Lower leg skin (tissue), 4 donors: ENCODE results near the gene PPARG. TPM values are rescaled to one million over a fixed set of nuclear protein-coding genes. Genes with fewer than 3 reads are reported as not detected.

ENCODE experiments used
- DNase-seq, 2 donors: peaks; one replicate each; pipeline ENCODE4 v3.0.0-alpha.2; 2019; ENCODE audit warnings: low spot score in 2 of 2
- H3K4me3 ChIP-seq: fragments of 200-600 bp; sonication (generic); 2 replicates; pipeline ENCODE4 v1.5.1; 2017; ENCODE audit warnings: mild to moderate bottlenecking, low read depth; ENCODE audit not compliant: poor library complexity, severe bottlenecking
- POLR2A ChIP-seq, 2 donors: fragments of 450-650 bp; IDR thresholded peaks; one replicate each; pipeline ENCODE4 v1.6.1; 2016 to 2017; ENCODE audit warnings: antibody characterized with exemption in 2 of 2, mild to moderate bottlenecking in 1 of 2, moderate library complexity in 1 of 2
- WGBS, 2 donors: methylation state at CpG; one replicate each; pipeline ENCODE4 v1.1.5; 2018; 5-methylcytosine and 5-hydroxymethylcytosine counted together
- intact Hi-C: fragments of 100-400 bp; cut with DNase I; formaldehyde crosslinking; loops from one replicate; pipeline ENCODE4 v1.15.0; 2023; ENCODE audit warnings: low total_unique reads
- total RNA-seq, 4 donors: library from RNA; depleted of rRNA; stranded (reverse); fragments of >200 nt; gene quantifications; one replicate each; pipeline ENCODE4 v1.1.0, GENCODE V29; 2016
- TF ChIP-seq, protein P1 (sequence below), 3 donors: fragments of 450-650 bp; IDR thresholded peaks; one replicate each; pipeline ENCODE4 v1.5.1; 2016; ENCODE audit warnings: antibody characterized with exemption in 3 of 3, mild to moderate bottlenecking in 3 of 3, moderate library complexity in 2 of 3

Gene PPARG
- total RNA-seq, 4 donors from 2014 or later, result 8.4 to 14.1 (median 9.8) TPM

GRCh38 chr3:12430086-12430485 is 141.2 kb downstream of the PPARG start:
- no peak overlapping the region for H3K4me3 ChIP-seq
- no peak for TF ChIP-seq POLR2A (IDR thresholded peaks at IDR 0.05)
- TF ChIP-seq, protein P1, sequence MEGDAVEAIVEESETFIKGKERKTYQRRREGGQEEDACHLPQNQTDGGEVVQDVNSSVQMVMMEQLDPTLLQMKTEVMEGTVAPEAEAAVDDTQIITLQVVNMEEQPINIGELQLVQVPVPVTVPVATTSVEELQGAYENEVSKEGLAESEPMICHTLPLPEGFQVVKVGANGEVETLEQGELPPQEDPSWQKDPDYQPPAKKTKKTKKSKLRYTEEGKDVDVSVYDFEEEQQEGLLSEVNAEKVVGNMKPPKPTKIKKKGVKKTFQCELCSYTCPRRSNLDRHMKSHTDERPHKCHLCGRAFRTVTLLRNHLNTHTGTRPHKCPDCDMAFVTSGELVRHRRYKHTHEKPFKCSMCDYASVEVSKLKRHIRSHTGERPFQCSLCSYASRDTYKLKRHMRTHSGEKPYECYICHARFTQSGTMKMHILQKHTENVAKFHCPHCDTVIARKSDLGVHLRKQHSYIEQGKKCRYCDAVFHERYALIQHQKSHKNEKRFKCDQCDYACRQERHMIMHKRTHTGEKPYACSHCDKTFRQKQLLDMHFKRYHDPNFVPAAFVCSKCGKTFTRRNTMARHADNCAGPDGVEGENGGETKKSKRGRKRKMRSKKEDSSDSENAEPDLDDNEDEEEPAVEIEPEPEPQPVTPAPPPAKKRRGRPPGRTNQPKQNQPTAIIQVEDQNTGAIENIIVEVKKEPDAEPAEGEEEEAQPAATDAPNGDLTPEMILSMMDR (IDR thresholded peaks at IDR 0.05), result no peak
- WGBS, 2 donors, result 29 to 38% methylated on average over 5 of the region's 5 CpGs
- intact Hi-C loops, result no loop called here
- no peak for DNase-seq

- WGBS, 2 donors, result 84 to 94% methylated on average over 6 of the region's 6 CpGs
- intact Hi-C loops, result no loop called here
- TF ChIP-seq, protein P1 (IDR thresholded peaks at IDR 0.05), result no peak
- TF ChIP-seq POLR2A (IDR thresholded peaks at IDR 0.05), result no peak
- DNase-seq, result no peak
- no peak overlapping the region for H3K4me3 ChIP-seq
These were observed 145.0 kb downstream of the PPARG start for GRCh38 chr3:12433823-12434222.

DNA sequence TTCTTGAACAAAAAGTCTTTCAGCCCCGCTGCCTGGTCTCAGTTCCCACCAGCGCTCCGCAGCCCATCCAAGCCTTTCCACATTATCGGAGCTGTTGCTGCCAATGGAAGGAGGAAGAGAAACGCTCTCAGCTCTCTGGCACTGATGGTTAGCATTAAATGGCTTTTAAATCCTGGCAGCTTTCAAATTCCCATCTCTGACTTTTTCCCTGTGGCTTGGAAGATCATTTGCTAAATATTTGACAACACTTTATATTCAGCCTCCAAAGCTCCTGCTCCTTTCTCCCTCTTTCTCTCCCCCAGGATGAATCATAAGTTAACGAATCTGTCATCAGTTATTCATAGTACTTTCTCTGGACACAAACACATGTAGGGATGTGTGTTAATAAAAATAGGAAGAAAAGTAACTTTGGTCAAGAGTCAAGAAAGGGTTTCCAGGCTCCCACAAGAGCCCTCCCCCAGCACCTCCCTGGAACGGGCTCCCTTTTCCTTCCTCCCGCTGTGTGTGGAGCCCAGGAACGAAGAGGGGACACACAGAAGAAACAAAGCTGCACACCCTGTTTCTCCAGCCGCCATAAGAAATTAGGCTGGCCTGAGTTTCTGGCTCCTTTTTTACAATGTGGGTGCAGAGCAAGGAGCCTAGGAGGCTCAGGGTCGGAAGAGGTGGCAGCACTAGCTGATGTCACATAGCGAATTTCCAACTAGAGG is 147.8 kb downstream of the PPARG start:
- TF ChIP-seq, protein P1 (IDR thresholded peaks at IDR 0.05), result no peak
- TF ChIP-seq POLR2A (IDR thresholded peaks at IDR 0.05), result no peak

GRCh38 chr3:12437221-12437605 is 148.3 kb downstream of the PPARG start:
- DNase-seq, result peak in 1 of 2 donors; percentile 74
- intact Hi-C loops, result no loop called here
- H3K4me3 ChIP-seq, result no peak overlapping the region
- 89 to 98% methylated on average over 6 of the region's 6 CpGs for WGBS, 2 donors
- no peak for TF ChIP-seq POLR2A (IDR thresholded peaks at IDR 0.05)
- TF ChIP-seq, protein P1 (IDR thresholded peaks at IDR 0.05), result no peak

More for the DNA sequence above, 147.8 kb downstream of the PPARG start:
- DNase-seq, result peak in 1 of 2 donors; percentile 68
- 41 to 50% methylated on average over 12 of the region's 12 CpGs for WGBS, 2 donors
- intact Hi-C loops, result no loop called here
- no peak overlapping the region for H3K4me3 ChIP-seq

GRCh38 chr3:12437861-12438260 is 149.0 kb downstream of the PPARG start:
- DNase-seq, result peak in 1 of 2 donors; percentile 45
- 91 to 94% methylated on average over 13 of the region's 13 CpGs for WGBS, 2 donors
- TF ChIP-seq, protein P1 (IDR thresholded peaks at IDR 0.05), result no peak
- TF ChIP-seq POLR2A (IDR thresholded peaks at IDR 0.05), result no peak
- intact Hi-C loops, result no loop called here
- no peak overlapping the region for H3K4me3 ChIP-seq

DNA sequence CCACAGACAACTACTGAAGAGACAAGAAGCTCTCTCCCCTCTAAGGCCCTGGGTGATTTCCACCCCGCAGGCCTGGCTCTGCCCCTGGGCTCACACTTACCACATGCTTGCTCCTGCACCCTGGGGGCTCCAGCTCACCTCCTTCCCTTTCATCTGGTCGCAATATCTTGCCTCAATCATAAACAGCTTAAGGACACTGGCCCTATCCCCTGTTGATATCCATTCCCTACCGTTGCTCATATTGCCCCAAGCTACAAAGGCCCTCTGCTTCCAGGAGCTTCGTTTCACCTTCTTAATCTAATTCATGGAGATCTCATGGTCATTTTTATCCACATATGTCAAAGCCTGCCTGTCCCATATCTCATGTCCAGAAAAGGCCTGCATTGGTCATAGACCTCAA is 149.4 kb downstream of the PPARG start:
- no peak overlapping the region for H3K4me3 ChIP-seq
- no peak for TF ChIP-seq POLR2A (IDR thresholded peaks at IDR 0.05)
- TF ChIP-seq, protein P1 (IDR thresholded peaks at IDR 0.05), result no peak
- no peak for DNase-seq
- intact Hi-C loops, result no loop called here
- WGBS, 2 donors, result 78 to 86% methylated on average over 4 of the region's 4 CpGs
